Measurements from ENCODE around the gene NCDN. TPM values are rescaled to one million over a fixed set of nuclear protein-coding genes. Genes with fewer than 3 reads are reported as not detected.

NCDN gene
- total RNA-seq (10 to 100 TPM; 20.4 to 21.7 TPM), polyA plus RNA-seq (10 to 100 TPM in 1 of 2 donors, 1 to 10 TPM in 1; 4.3 to 10.8 TPM)
- long read RNA-seq, donor 1, partial matches to known transcripts = 9 of 17 reads
- long read RNA-seq, donor 1, other reads (novel, unspliced or antisense) = 1 of 17 reads
- long read RNA-seq, donor 2, partial matches to known transcripts = 11 of 16 reads
- long read RNA-seq, donor 2, other reads (novel, unspliced or antisense) = 1 of 16 reads

DNA sequence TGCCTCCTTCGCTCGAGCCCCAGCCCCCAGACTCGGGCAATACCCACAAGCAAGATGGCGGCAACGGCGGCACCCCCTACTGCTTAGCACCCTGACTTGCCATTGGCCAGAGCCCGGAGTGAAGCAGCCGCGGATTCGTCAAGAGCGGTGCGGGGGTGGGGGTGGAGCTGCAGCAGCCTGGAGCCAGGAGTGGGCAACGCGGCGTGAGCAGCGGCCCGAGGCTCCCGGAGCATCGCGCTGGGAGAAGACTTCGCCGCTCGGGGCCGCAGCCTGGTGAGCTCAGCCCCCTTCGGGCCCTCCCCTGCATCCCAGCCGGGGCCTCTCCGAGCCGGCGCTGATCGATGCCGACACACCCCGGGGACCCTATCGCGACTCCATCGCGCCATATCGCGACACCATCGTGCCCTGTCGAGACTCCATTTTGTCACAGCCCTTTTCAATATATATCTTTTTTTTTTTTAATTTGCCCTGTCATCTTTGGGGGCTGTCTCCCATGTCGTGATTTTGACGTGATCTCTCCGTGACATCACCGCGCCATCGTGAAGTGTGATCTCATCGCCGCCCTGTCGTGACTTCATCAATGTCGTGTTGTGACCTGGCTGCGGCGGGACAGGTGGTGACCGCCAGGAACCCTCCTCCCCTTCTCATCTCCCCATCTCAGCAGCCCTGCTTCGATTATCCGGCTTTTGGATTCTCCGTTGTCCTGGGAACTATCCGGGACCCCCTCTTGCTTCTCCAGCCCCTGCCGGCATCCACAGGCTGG is at the start of gene NCDN:
NCDN (plus strand) TSS at position 189 of the 763 bp plus-strand sequence; CDS start at position 581, 392 bp downstream.
- Histone ChIP-seq H3K4me1 (ENCODE audit: control insufficient read depth in 1 of 2, insufficient read depth in 2 of 2, low read length in 2 of 2) (no peaks in the 10 kb centered on the region), H3K27ac (ENCODE audit: low read depth in 1 of 2, low read length in 2 of 2) (peak within 1 kb of the TSS; percentile 32 to 72), H3K9me3 (ENCODE audit: control insufficient read depth, low read length) (no peaks in the 10 kb centered on the region), H3K36me3 (ENCODE audit: control insufficient read depth in 1 of 2, insufficient read depth in 2 of 2, low read length in 1 of 2) (no peaks in the 10 kb centered on the region), H3K4me3 (ENCODE audit: low read length in 2 of 2) (peak within 1 kb of the TSS; percentile 75 to 85), H3K27me3 (ENCODE audit: control insufficient read depth in 1 of 2, insufficient read depth in 2 of 2, low read length in 1 of 2) (no peaks in the 10 kb centered on the region)
- ATAC-seq (ENCODE audit: low FRiP score) (peak; percentile 98), DNase-seq (peak; percentile 98)
- intact Hi-C loops (cut with DNase I) = loop anchor here in 1 of 2 donors (2.0 to 10.0 kb wide), 2 partner anchors 107 to 363 kb away; partner anchors contain the start of gene SFPQ
- 0 to 1% methylated on average over 58 of the region's 58 CpGs for WGBS, 2 donors

DNA sequence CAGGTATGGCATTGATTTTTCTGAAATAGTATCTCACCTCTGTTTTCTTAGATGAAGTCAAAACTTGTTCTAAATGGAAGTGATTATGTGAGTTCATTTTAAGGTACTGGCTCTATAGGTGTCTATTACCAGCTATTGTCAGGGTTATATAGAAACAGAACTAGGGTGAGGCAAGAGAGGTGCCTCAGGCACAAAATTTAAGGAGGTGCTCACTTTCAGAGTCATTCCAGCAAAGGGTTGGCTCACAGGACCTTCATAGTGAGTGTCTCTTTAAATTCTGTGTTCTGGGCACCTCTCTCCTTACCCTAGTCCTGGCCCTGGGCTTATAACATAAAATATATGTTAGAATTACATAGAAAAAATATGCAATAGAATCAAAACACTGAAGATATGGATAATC is 49.7 kb upstream of the NCDN start:
- no peak for DNase-seq
- Histone ChIP-seq H3K27me3 (ENCODE audit: control insufficient read depth in 1 of 2, insufficient read depth in 2 of 2, low read length in 1 of 2) (no peaks in the 10 kb centered on the region), H3K36me3 (ENCODE audit: control insufficient read depth in 1 of 2, insufficient read depth in 2 of 2, low read length in 1 of 2) (peaks cover 0 to 2% of the 10 kb centered on the region in 2 donors), H3K4me1 (ENCODE audit: control insufficient read depth in 1 of 2, insufficient read depth in 2 of 2, low read length in 2 of 2) (peaks cover 0 to 8% of the 10 kb centered on the region in 2 donors), H3K27ac (ENCODE audit: low read depth in 1 of 2, low read length in 2 of 2) (no peak overlapping the region), H3K4me3 (ENCODE audit: low read length in 2 of 2) (no peak overlapping the region), H3K9me3 (ENCODE audit: control insufficient read depth, low read length) (no peaks in the 10 kb centered on the region)
- intact Hi-C loops (cut with DNase I) = no loop called here
- no peak for ATAC-seq (ENCODE audit: low FRiP score)

DNA sequence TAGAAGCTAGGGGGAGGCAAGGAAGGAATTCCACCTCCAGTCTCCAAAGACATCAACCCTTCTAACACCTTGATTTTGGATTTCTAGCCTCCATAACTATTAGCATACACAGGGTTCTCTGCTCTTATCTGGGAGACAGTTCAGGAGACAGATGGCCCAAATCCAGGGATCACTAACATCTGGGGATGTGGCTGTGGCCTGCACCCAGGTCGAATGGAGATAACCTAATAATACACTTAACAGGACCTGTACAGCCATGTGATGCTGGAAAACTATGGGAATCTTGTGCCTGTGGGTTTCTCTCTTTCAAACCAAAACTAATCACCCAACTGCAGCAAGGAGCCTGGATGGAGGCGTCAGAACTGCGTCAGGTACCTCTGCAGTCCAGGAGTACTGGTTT is 48.0 kb upstream of the NCDN start:
- H3K27me3 ChIP-seq (ENCODE audit: control insufficient read depth in 1 of 2, insufficient read depth in 2 of 2, low read length in 1 of 2) = no peaks in the 10 kb centered on the region
- H3K36me3 ChIP-seq (ENCODE audit: control insufficient read depth in 1 of 2, insufficient read depth in 2 of 2, low read length in 1 of 2) = peaks cover 0 to 2% of the 10 kb centered on the region in 2 donors
- ATAC-seq (ENCODE audit: low FRiP score) (no peak), DNase-seq (no peak)
- peaks cover 0 to 8% of the 10 kb centered on the region in 2 donors for H3K4me1 ChIP-seq (ENCODE audit: control insufficient read depth in 1 of 2, insufficient read depth in 2 of 2, low read length in 2 of 2)
- H3K4me3 ChIP-seq (ENCODE audit: low read length in 2 of 2) = no peak overlapping the region
- WGBS, 2 donors = 88 to 93% methylated on average over 3 of the region's 3 CpGs
- H3K27ac ChIP-seq (ENCODE audit: low read depth in 1 of 2, low read length in 2 of 2) = no peak overlapping the region
- intact Hi-C loops (cut with DNase I) = no loop called here
- no peaks in the 10 kb centered on the region for H3K9me3 ChIP-seq (ENCODE audit: control insufficient read depth, low read length)

DNA sequence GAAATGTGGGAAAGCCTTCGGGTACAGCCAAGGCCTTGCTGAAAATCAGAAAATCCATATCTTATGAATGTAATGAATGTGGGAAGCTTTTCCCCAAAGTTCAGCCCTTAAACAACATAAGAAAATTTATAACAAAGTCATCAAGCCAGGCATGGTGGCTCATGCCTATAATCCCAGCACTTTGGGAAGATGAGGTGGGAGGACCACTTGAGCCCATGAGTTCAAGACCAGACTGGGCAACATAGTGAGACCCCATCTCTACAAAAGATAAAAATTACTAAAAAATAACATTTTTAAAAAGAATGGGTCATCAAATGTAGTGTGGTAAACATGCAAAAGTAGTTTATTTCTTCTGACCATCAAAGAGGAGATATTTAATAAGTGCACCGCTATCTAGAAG is 46.3 kb upstream of the NCDN start:
- H3K4me1 ChIP-seq (ENCODE audit: control insufficient read depth in 1 of 2, insufficient read depth in 2 of 2, low read length in 2 of 2) = peaks cover 0 to 5% of the 10 kb centered on the region in 2 donors
- no peaks in the 10 kb centered on the region for H3K27me3 ChIP-seq (ENCODE audit: control insufficient read depth in 1 of 2, insufficient read depth in 2 of 2, low read length in 1 of 2)
- intact Hi-C loops (cut with DNase I) = no loop called here
- no peak overlapping the region for H3K4me3 ChIP-seq (ENCODE audit: low read length in 2 of 2)
- ATAC-seq (ENCODE audit: low FRiP score) (no peak), DNase-seq (no peak)
- no peaks in the 10 kb centered on the region for H3K9me3 ChIP-seq (ENCODE audit: control insufficient read depth, low read length)
- peaks cover 0 to 2% of the 10 kb centered on the region in 2 donors for H3K36me3 ChIP-seq (ENCODE audit: control insufficient read depth in 1 of 2, insufficient read depth in 2 of 2, low read length in 1 of 2)
- no peak overlapping the region for H3K27ac ChIP-seq (ENCODE audit: low read depth in 1 of 2, low read length in 2 of 2)
- WGBS, 2 donors = 91 to 95% methylated on average over 2 of the region's 2 CpGs

GRCh38 chr1:35518183-35518582 is 39.4 kb upstream of the NCDN start:
- no peaks in the 10 kb centered on the region for H3K36me3 ChIP-seq (ENCODE audit: control insufficient read depth in 1 of 2, insufficient read depth in 2 of 2, low read length in 1 of 2)
- intact Hi-C loops (cut with DNase I) = no loop called here
- H3K27me3 ChIP-seq (ENCODE audit: control insufficient read depth in 1 of 2, insufficient read depth in 2 of 2, low read length in 1 of 2) = no peaks in the 10 kb centered on the region
- 97 to 100% methylated on average over 3 of the region's 3 CpGs for WGBS, 2 donors
- H3K9me3 ChIP-seq (ENCODE audit: control insufficient read depth, low read length) = no peaks in the 10 kb centered on the region
- H3K4me1 ChIP-seq (ENCODE audit: control insufficient read depth in 1 of 2, insufficient read depth in 2 of 2, low read length in 2 of 2) = no peaks in the 10 kb centered on the region
- ATAC-seq (ENCODE audit: low FRiP score) (no peak), DNase-seq (no peak)
- H3K4me3 ChIP-seq (ENCODE audit: low read length in 2 of 2) = no peak overlapping the region
- no peak overlapping the region for H3K27ac ChIP-seq (ENCODE audit: low read depth in 1 of 2, low read length in 2 of 2)

DNA sequence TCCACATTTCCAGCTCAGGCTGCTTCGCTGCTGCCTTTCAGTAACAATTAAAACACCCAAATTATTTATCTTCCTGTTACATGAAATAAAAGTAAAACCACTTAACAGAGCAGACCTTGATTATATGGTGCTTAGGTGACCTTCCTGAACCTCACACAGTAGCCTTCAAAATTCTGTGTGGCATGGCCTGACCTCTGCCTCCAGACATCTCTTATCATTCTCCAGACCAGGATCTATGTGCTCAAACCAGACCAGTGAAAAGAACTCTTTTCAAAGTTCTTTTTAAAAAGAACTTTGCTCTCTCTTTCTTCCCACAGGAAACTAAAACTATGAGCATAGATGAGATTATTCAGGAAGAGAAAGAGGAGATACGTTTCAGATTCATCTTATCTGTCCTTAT is 38.2 kb upstream of the NCDN start:
- H3K9me3 ChIP-seq (ENCODE audit: control insufficient read depth, low read length) = no peaks in the 10 kb centered on the region
- DNase-seq (no peak), ATAC-seq (ENCODE audit: low FRiP score) (no peak)
- no peak overlapping the region for H3K27ac ChIP-seq (ENCODE audit: low read depth in 1 of 2, low read length in 2 of 2)
- H3K4me1 ChIP-seq (ENCODE audit: control insufficient read depth in 1 of 2, insufficient read depth in 2 of 2, low read length in 2 of 2) = no peaks in the 10 kb centered on the region
- intact Hi-C loops (cut with DNase I) = no loop called here
- WGBS, 2 donors = 75 to 76% methylated on average over 2 of the region's 2 CpGs
- H3K36me3 ChIP-seq (ENCODE audit: control insufficient read depth in 1 of 2, insufficient read depth in 2 of 2, low read length in 1 of 2) = no peaks in the 10 kb centered on the region
- no peaks in the 10 kb centered on the region for H3K27me3 ChIP-seq (ENCODE audit: control insufficient read depth in 1 of 2, insufficient read depth in 2 of 2, low read length in 1 of 2)
- H3K4me3 ChIP-seq (ENCODE audit: low read length in 2 of 2) = no peak overlapping the region

DNA sequence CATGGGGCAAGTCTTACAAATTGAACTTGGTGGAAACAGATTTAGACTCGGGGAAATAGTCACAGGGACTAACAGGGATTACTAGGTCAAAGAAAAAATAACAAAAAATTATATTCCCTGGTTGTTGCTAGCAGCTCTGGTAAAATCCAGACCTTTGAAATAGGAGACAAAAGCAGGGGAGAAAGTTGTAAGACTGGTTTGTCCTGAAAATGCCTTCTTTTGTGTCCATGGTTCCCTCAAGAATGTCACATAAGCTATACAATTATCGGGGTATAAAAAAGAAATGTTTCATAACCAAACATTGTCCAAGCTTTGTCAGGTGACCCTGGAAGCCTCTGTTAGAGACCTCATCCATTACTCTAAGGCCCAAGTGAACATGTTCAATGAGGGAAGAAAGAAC is 33.5 kb upstream of the NCDN start:
- no peaks in the 10 kb centered on the region for H3K36me3 ChIP-seq (ENCODE audit: control insufficient read depth in 1 of 2, insufficient read depth in 2 of 2, low read length in 1 of 2)
- H3K4me3 ChIP-seq (ENCODE audit: low read length in 2 of 2) = no peak overlapping the region
- ATAC-seq (ENCODE audit: low FRiP score) = no peak
- WGBS, 2 donors = 82 to 83% methylated on average over 2 of the region's 2 CpGs
- DNase-seq = no peak
- no peaks in the 10 kb centered on the region for H3K9me3 ChIP-seq (ENCODE audit: control insufficient read depth, low read length)
- H3K27ac ChIP-seq (ENCODE audit: low read depth in 1 of 2, low read length in 2 of 2) = no peak overlapping the region
- intact Hi-C loops (cut with DNase I) = no loop called here
- no peaks in the 10 kb centered on the region for H3K4me1 ChIP-seq (ENCODE audit: control insufficient read depth in 1 of 2, insufficient read depth in 2 of 2, low read length in 2 of 2)
- H3K27me3 ChIP-seq (ENCODE audit: control insufficient read depth in 1 of 2, insufficient read depth in 2 of 2, low read length in 1 of 2) = no peaks in the 10 kb centered on the region

DNA sequence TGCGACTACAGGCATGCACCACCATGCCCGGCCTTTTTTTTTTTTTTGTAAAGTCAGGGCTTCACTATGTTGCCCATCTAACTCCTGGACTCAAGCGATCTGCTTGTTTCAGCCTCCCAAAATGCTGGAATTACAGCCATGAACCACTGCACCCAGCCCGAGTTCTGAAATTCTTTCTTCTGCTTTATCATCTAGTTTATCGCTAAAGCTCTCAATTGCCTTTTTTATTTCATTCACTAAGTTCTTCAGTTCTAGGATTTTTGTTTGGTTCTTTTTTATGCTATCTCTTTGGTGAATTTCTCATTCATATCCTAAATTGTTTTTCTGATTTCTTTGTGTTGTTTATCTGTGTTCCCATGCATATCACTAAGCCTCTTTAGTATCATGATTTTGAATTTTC is 27.4 kb upstream of the NCDN start:
- H3K9me3 ChIP-seq (ENCODE audit: control insufficient read depth, low read length) = no peaks in the 10 kb centered on the region
- H3K4me3 ChIP-seq (ENCODE audit: low read length in 2 of 2) = no peak overlapping the region
- ATAC-seq (ENCODE audit: low FRiP score) (no peak), DNase-seq (no peak)
- H3K27ac ChIP-seq (ENCODE audit: low read depth in 1 of 2, low read length in 2 of 2) = no peak overlapping the region
- intact Hi-C loops (cut with DNase I) = loop anchor here in 1 of 2 donors (10.0 kb wide), 1 partner anchor 335 kb away; the partner anchor contains the start of gene SFPQ
- H3K4me1 ChIP-seq (ENCODE audit: control insufficient read depth in 1 of 2, insufficient read depth in 2 of 2, low read length in 2 of 2) = peaks cover 2 to 4% of the 10 kb centered on the region in 2 donors
- H3K36me3 ChIP-seq (ENCODE audit: control insufficient read depth in 1 of 2, insufficient read depth in 2 of 2, low read length in 1 of 2) = peaks cover 0 to 3% of the 10 kb centered on the region in 2 donors
- 78 to 79% methylated on average over 5 of the region's 5 CpGs for WGBS, 2 donors
- H3K27me3 ChIP-seq (ENCODE audit: control insufficient read depth in 1 of 2, insufficient read depth in 2 of 2, low read length in 1 of 2) = no peaks in the 10 kb centered on the region

GRCh38 chr1:35530946-35531345 is 26.7 kb upstream of the NCDN start:
- H3K4me3 ChIP-seq (ENCODE audit: low read length in 2 of 2) = no peak overlapping the region
- ATAC-seq (ENCODE audit: low FRiP score) = no peak
- peaks cover 2 to 4% of the 10 kb centered on the region in 2 donors for H3K4me1 ChIP-seq (ENCODE audit: control insufficient read depth in 1 of 2, insufficient read depth in 2 of 2, low read length in 2 of 2)
- no peaks in the 10 kb centered on the region for H3K9me3 ChIP-seq (ENCODE audit: control insufficient read depth, low read length)
- H3K36me3 ChIP-seq (ENCODE audit: control insufficient read depth in 1 of 2, insufficient read depth in 2 of 2, low read length in 1 of 2) = peaks cover 0 to 3% of the 10 kb centered on the region in 2 donors
- H3K27ac ChIP-seq (ENCODE audit: low read depth in 1 of 2, low read length in 2 of 2) = no peak overlapping the region
- H3K27me3 ChIP-seq (ENCODE audit: control insufficient read depth in 1 of 2, insufficient read depth in 2 of 2, low read length in 1 of 2) = no peaks in the 10 kb centered on the region
- WGBS, 2 donors = 98 to 100% methylated on average over 2 of the region's 2 CpGs
- DNase-seq = no peak
- intact Hi-C loops (cut with DNase I) = loop anchor here in 1 of 2 donors (10.0 kb wide), 1 partner anchor 336 kb away; the partner anchor contains the start of gene SFPQ
